Fibroblast of mammary gland (primary cell): ENCODE measurements around the gene OR1G1.
"Not testable (repeated sequence)": the region's sequence is repeated elsewhere in the genome, so short reads cannot be mapped to it uniquely, and the experiment has no call there.

Experiments
- DNase-seq: peaks from one replicate; pipeline ENCODE4 v3.0.0-alpha.2; 2010; ENCODE audit warnings: low read depth
- H3K4me3 ChIP-seq: 2 replicates; pipeline ENCODE4 v1.5.1; 2011; ENCODE audit warnings: low read depth, mild to moderate bottlenecking, low read length, moderate library complexity; ENCODE audit not compliant: control insufficient read depth
- CTCF ChIP-seq: conservative IDR thresholded peaks from 2 replicates; pipeline ENCODE4 v1.5.1; 2011; ENCODE audit warnings: low read depth, low read length, inconsistent platforms; ENCODE audit not compliant: control insufficient read depth, insufficient read depth

The OR1G1 gene

GRCh38 chr17:3127451-3127850 is at the start of gene OR1G1:
Gene OR1G1, minus strand, starts transcription at chr17:3127551. Its CDS starts 0 bp downstream, at chr17:3127551.
- no peak for DNase-seq
- TF ChIP-seq CTCF, result no peak
- no peak within 1 kb of the TSS for H3K4me3 ChIP-seq

DNA sequence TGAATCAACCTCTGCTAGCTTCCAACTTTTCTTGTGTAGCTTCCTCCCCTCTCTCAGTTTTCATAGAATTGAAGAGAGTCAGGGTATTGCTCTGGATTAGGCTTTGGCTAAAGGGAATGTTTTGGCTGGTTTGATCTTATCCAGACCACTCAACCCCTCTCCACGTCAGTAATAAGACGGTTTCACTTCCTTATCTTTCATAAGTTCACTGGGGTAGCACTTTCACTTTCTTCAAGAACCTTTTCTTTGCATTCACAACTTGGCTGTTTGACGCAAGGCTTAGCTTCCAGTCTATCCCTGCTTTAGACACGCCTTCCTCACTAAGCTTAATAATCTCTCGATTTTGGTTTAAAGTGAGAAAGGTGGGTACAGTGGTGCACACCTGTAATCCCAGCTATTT is 40.2 kb upstream of the OR1G1 start:
- no peak for TF ChIP-seq CTCF
- DNase-seq, result no peak
- no peak overlapping the region for H3K4me3 ChIP-seq

DNA sequence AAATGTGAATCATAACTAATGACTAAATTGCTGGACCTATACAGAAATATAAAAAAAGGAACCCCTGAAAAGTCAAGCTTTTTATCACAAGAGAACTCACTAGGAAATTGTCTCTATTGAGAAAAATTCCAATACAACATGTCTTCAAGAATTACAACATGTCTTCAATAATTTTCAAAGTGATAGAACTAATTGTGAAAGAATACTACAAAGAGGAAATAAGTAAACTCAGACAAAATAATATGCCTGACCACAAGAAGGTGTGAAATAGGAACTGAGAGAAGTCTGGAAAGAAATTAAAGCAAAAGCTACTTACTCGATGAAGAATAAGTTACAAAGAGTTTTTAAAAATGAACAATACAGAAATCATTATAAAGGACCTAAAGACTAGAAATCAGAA is 29.9 kb upstream of the OR1G1 start:
- no peak overlapping the region for H3K4me3 ChIP-seq
- TF ChIP-seq CTCF, result no peak
- DNase-seq, result no peak

DNA sequence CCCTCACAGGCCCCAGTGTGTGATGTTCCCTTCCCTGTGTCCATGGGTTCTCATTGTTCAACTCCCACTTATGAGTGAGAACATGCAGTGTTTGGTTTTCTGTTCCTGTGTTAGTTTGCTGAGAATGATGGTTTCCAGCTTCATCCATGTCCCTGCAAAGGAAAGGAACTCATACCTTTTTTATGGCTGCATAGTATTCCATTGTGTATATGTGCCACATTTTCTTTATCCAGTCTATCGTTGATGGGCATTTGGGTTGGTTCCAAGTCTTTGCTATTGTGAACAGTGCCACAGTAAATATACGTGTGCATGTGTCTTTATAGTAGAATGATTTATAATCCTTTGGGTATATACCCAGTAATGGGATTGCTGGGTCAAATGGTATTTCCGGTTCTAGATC is 10.1 kb upstream of the OR1G1 start:
- not testable (repeated sequence) for H3K4me3 ChIP-seq, DNase-seq

DNA sequence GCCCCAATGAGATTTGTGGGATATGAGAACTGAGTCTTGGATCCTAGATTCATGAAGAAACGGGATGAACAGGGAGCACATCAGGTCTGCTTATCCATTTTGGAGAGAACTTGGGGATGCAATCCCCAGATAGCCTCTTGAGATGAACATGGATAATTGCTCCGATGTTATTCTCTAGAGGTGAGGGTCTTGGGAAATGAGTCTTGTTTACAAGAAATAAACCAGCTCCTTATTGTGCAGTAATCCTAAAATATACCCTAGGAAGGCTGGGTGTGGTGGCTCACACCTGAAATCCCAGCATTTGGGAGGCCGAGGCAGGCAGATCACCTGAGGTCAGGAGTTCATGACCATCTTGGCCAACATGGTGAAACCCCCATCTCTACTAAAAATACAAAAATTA is 23.0 kb downstream of the OR1G1 start, which contains the start of gene OR1D2:
Gene OR1D2, minus strand, starts transcription at position 101 of the 400 bp plus-strand sequence. CDS start 11,426 bp downstream, outside the sequence.
- TF ChIP-seq CTCF, result no peak
- no peak within 1 kb of the TSS for H3K4me3 ChIP-seq
- DNase-seq, result no peak
